HEK293 (cell line): Measurements from ENCODE around the gene FA2H.

Source experiments
- CTCF ChIA-PET: fragments of 350-600 bp; formaldehyde crosslinking; extraction: SDS; loops from one replicate; lab custom pipeline; 2021; ENCODE audit warnings: antibody characterized with exemption; lab: Yijun Ruan, JAX
- POLR2A ChIA-PET: fragments of 300-600 bp; formaldehyde crosslinking; extraction: SDS; loops from one replicate; lab custom pipeline; 2020; ENCODE audit warnings: antibody characterized with exemption, inconsistent platforms; lab: Yijun Ruan, JAX
- H3K27ac ChIP-seq: fragments of 200-500 bp; sonication (Bioruptor generic); 2 replicates; pipeline ENCODE4 v1.5.1; 2014; ENCODE audit warnings: low read depth, low read length, control low read depth, inconsistent platforms; ENCODE audit errors: extremely low read depth
- H3K36me3 ChIP-seq, 2 experiments: fragments of 200-500 bp in 1 of 2; sonication (Bioruptor generic) in 1 of 2; 1 replicate in 1 of 2; 2 replicates in 1 of 2; pipeline ENCODE4 v1.5.1; 2014 to 2017; ENCODE audit warnings: inconsistent platforms in 2 of 2, low read length in 2 of 2; ENCODE audit not compliant: control insufficient read depth in 2 of 2, insufficient read depth in 1 of 2
- H3K4me1 ChIP-seq: fragments of 200-500 bp; sonication (Bioruptor generic); 2 replicates; pipeline ENCODE4 v1.5.1; 2014; ENCODE audit warnings: mild to moderate bottlenecking, low read length, inconsistent platforms; ENCODE audit not compliant: control insufficient read depth, insufficient read depth
- H3K4me3 ChIP-seq: 2 replicates; pipeline ENCODE4 v1.5.1; 2011; ENCODE audit warnings: low read depth, mild to moderate bottlenecking, control low read depth, low read length, moderate library complexity
- H3K9me3 ChIP-seq: fragments of 200-500 bp; sonication (Bioruptor generic); 2 replicates; pipeline ENCODE4 v1.5.1; 2014; ENCODE audit warnings: low read depth, low read length, inconsistent platforms; ENCODE audit not compliant: control insufficient read depth, insufficient read depth
- MEIS1 ChIP-seq: sonication (generic); formaldehyde crosslinking; IDR thresholded peaks from 2 replicates; pipeline ENCODE4 v1.8.1; 2022; ENCODE audit warnings: missing genetic modification reagents, mild to moderate bottlenecking, borderline replicate concordance
- YY1 ChIP-seq: fragments of 450-650 bp; formaldehyde crosslinking; IDR thresholded peaks from 2 replicates; pipeline ENCODE4 v1.5.1; 2018; ENCODE audit warnings: missing biosample characterization, missing genetic modification characterization
- ZNF140 ChIP-seq: fragments of 450-650 bp; formaldehyde crosslinking; IDR thresholded peaks from 2 replicates; pipeline ENCODE4 v1.5.1; 2016; ENCODE audit warnings: missing biosample characterization, missing genetic modification characterization
- ZNF292 ChIP-seq: fragments of 450-650 bp; formaldehyde crosslinking; IDR thresholded peaks from 2 replicates; pipeline ENCODE4 v1.5.1; 2016; ENCODE audit warnings: low read depth, missing biosample characterization, missing genetic modification characterization, borderline replicate concordance
- ZNF514 ChIP-seq: fragments of 450-650 bp; formaldehyde crosslinking; IDR thresholded peaks from 2 replicates; pipeline ENCODE4 v1.5.1; 2016; ENCODE audit warnings: missing biosample characterization, missing genetic modification characterization
- ZNF571 ChIP-seq: fragments of 450-650 bp; formaldehyde crosslinking; IDR thresholded peaks from 2 replicates; pipeline ENCODE4 v1.5.0; 2017; ENCODE audit warnings: missing biosample characterization, missing genetic modification characterization
- ZNF621 ChIP-seq: fragments of 450-650 bp; formaldehyde crosslinking; IDR thresholded peaks from 2 replicates; pipeline ENCODE4 v1.5.1; 2017; ENCODE audit warnings: missing biosample characterization, missing genetic modification characterization
- ZNF660 ChIP-seq: fragments of 450-650 bp; IDR thresholded peaks from 2 replicates; pipeline ENCODE4 v1.5.1; 2018; ENCODE audit warnings: missing biosample characterization, mild to moderate bottlenecking, missing genetic modification characterization
- ZNF791 ChIP-seq: fragments of 450-650 bp; formaldehyde crosslinking; IDR thresholded peaks from 2 replicates; pipeline ENCODE4 v1.5.1; 2016; ENCODE audit warnings: missing biosample characterization, missing genetic modification characterization
- TF ChIP-seq, protein P1 (sequence below): fragments of 450-650 bp; formaldehyde crosslinking; IDR thresholded peaks from 2 replicates; pipeline ENCODE4 v1.5.1; 2016; ENCODE audit warnings: missing biosample characterization, missing genetic modification characterization
- TF ChIP-seq, protein P2 (sequence below): fragments of 450-650 bp; formaldehyde crosslinking; IDR thresholded peaks from 2 replicates; pipeline ENCODE4 v1.5.0; 2017; ENCODE audit warnings: missing biosample characterization, missing genetic modification characterization, borderline replicate concordance
- TF ChIP-seq, protein P3 (sequence below): fragments of 450-650 bp; formaldehyde crosslinking; IDR thresholded peaks from 2 replicates; pipeline ENCODE4 v1.5.1; 2016; ENCODE audit warnings: missing biosample characterization, missing genetic modification characterization
- TF ChIP-seq, protein P4 (sequence below): fragments of 450-650 bp; formaldehyde crosslinking; IDR thresholded peaks from 2 replicates; pipeline ENCODE4 v1.5.1; 2017; ENCODE audit warnings: missing biosample characterization, missing genetic modification characterization
- TF ChIP-seq, protein P5 (sequence below): fragments of 450-650 bp; formaldehyde crosslinking; IDR thresholded peaks from 2 replicates; pipeline ENCODE4 v1.5.1; 2016; ENCODE audit warnings: missing biosample characterization, missing genetic modification characterization
- TF ChIP-seq, protein P6 (sequence below): fragments of 450-650 bp; formaldehyde crosslinking; IDR thresholded peaks from 2 replicates; pipeline ENCODE4 v1.5.1; 2016; ENCODE audit warnings: missing biosample characterization, missing genetic modification characterization, low read depth

The FA2H gene

DNA sequence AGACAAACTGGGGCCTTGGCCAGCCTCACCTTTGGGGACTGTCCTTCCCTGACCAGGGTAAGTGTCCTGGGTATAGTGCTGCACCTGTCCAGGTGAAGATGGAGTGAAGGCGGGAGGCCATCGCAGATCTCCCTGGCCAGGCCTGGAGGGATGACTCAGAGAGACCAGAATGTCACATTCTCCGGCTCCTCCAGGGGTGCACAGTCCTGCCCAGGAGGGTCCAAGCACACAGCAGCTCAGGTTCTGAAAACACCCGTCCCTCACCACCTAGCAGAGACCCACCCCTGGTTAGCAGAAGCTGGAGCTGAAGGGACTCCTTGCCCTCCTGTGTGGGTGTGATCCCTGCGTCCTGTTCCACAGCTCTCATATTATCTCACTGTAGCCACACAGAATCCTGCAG, 21.9 kb downstream of the FA2H start:
- no peaks in the 10 kb centered on the region for H3K4me1 ChIP-seq
- H3K36me3 ChIP-seq, result no peaks in the 10 kb centered on the region
- H3K4me3 ChIP-seq, result no peak overlapping the region
- H3K9me3 ChIP-seq, result no peaks in the 10 kb centered on the region
- ChIA-PET CTCF (no interaction called here), POLR2A (no interaction called here)
- no peak overlapping the region for H3K27ac ChIP-seq
- TF ChIP-seq, protein P1, sequence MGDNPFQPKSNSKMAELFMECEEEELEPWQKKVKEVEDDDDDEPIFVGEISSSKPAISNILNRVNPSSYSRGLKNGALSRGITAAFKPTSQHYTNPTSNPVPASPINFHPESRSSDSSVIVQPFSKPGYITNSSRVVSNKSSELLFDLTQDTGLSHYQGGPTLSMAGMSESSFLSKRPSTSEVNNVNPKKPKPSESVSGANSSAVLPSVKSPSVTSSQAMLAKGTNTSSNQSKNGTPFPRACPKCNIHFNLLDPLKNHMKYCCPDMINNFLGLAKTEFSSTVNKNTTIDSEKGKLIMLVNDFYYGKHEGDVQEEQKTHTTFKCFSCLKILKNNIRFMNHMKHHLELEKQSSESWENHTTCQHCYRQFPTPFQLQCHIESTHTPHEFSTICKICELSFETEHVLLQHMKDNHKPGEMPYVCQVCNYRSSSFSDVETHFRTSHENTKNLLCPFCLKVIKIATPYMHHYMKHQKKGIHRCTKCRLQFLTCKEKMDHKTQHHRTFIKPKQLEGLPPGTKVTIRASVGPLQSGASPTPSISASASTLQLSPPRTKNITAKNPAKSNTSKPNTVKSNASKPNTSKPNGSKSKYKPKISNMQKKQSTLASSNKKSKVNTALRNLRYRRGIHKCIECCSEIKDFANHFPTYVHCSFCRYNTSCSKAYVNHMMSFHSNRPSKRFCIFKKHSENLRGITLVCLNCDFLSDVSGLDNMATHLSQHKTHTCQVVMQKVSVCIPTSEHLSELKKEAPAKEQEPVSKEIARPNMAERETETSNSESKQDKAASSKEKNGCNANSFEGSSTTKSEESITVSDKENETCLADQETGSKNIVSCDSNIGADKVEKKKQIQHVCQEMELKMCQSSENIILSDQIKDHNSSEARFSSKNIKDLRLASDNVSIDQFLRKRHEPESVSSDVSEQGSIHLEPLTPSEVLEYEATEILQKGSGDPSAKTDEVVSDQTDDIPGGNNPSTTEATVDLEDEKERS (tag by site-specific recombination), result no peak
- no peak for TF ChIP-seq ZNF140 (tag by site-specific recombination)
- TF ChIP-seq ZNF791 (tag by site-specific recombination), result no peak
- TF ChIP-seq ZNF514, result no peak
- no peak for TF ChIP-seq ZNF621 (tag by site-specific recombination)
- TF ChIP-seq, protein P2, sequence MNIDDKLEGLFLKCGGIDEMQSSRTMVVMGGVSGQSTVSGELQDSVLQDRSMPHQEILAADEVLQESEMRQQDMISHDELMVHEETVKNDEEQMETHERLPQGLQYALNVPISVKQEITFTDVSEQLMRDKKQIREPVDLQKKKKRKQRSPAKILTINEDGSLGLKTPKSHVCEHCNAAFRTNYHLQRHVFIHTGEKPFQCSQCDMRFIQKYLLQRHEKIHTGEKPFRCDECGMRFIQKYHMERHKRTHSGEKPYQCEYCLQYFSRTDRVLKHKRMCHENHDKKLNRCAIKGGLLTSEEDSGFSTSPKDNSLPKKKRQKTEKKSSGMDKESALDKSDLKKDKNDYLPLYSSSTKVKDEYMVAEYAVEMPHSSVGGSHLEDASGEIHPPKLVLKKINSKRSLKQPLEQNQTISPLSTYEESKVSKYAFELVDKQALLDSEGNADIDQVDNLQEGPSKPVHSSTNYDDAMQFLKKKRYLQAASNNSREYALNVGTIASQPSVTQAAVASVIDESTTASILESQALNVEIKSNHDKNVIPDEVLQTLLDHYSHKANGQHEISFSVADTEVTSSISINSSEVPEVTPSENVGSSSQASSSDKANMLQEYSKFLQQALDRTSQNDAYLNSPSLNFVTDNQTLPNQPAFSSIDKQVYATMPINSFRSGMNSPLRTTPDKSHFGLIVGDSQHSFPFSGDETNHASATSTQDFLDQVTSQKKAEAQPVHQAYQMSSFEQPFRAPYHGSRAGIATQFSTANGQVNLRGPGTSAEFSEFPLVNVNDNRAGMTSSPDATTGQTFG (tag by site-specific recombination), result no peak
- no peak for TF ChIP-seq MEIS1 (CRISPR knock-in tag)
- TF ChIP-seq ZNF660, result no peak
- TF ChIP-seq, protein P3, sequence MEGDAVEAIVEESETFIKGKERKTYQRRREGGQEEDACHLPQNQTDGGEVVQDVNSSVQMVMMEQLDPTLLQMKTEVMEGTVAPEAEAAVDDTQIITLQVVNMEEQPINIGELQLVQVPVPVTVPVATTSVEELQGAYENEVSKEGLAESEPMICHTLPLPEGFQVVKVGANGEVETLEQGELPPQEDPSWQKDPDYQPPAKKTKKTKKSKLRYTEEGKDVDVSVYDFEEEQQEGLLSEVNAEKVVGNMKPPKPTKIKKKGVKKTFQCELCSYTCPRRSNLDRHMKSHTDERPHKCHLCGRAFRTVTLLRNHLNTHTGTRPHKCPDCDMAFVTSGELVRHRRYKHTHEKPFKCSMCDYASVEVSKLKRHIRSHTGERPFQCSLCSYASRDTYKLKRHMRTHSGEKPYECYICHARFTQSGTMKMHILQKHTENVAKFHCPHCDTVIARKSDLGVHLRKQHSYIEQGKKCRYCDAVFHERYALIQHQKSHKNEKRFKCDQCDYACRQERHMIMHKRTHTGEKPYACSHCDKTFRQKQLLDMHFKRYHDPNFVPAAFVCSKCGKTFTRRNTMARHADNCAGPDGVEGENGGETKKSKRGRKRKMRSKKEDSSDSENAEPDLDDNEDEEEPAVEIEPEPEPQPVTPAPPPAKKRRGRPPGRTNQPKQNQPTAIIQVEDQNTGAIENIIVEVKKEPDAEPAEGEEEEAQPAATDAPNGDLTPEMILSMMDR (tag by site-specific recombination), result no peak
- TF ChIP-seq, protein P4, sequence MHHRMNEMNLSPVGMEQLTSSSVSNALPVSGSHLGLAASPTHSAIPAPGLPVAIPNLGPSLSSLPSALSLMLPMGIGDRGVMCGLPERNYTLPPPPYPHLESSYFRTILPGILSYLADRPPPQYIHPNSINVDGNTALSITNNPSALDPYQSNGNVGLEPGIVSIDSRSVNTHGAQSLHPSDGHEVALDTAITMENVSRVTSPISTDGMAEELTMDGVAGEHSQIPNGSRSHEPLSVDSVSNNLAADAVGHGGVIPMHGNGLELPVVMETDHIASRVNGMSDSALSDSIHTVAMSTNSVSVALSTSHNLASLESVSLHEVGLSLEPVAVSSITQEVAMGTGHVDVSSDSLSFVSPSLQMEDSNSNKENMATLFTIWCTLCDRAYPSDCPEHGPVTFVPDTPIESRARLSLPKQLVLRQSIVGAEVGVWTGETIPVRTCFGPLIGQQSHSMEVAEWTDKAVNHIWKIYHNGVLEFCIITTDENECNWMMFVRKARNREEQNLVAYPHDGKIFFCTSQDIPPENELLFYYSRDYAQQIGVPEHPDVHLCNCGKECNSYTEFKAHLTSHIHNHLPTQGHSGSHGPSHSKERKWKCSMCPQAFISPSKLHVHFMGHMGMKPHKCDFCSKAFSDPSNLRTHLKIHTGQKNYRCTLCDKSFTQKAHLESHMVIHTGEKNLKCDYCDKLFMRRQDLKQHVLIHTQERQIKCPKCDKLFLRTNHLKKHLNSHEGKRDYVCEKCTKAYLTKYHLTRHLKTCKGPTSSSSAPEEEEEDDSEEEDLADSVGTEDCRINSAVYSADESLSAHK, result no peak
- no peak for TF ChIP-seq YY1 (tag by site-specific recombination)
- TF ChIP-seq ZNF292 (tag by site-specific recombination), result no peak
- TF ChIP-seq ZNF571 (tag by site-specific recombination), result no peak
- TF ChIP-seq, protein P5, sequence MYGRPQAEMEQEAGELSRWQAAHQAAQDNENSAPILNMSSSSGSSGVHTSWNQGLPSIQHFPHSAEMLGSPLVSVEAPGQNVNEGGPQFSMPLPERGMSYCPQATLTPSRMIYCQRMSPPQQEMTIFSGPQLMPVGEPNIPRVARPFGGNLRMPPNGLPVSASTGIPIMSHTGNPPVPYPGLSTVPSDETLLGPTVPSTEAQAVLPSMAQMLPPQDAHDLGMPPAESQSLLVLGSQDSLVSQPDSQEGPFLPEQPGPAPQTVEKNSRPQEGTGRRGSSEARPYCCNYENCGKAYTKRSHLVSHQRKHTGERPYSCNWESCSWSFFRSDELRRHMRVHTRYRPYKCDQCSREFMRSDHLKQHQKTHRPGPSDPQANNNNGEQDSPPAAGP (tag by site-specific recombination), result no peak
- TF ChIP-seq, protein P6, sequence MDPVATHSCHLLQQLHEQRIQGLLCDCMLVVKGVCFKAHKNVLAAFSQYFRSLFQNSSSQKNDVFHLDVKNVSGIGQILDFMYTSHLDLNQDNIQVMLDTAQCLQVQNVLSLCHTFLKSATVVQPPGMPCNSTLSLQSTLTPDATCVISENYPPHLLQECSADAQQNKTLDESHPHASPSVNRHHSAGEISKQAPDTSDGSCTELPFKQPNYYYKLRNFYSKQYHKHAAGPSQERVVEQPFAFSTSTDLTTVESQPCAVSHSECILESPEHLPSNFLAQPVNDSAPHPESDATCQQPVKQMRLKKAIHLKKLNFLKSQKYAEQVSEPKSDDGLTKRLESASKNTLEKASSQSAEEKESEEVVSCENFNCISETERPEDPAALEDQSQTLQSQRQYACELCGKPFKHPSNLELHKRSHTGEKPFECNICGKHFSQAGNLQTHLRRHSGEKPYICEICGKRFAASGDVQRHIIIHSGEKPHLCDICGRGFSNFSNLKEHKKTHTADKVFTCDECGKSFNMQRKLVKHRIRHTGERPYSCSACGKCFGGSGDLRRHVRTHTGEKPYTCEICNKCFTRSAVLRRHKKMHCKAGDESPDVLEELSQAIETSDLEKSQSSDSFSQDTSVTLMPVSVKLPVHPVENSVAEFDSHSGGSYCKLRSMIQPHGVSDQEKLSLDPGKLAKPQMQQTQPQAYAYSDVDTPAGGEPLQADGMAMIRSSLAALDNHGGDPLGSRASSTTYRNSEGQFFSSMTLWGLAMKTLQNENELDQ (tag by site-specific recombination), result no peak
